ENCODE data around the gene C1orf105. TPM values are rescaled to one million over a fixed set of nuclear protein-coding genes. Genes with fewer than 3 reads are reported as not detected.

C1orf105 gene
- total and polyA plus RNA-seq, 2 of the 13 experiments (the other 11 are each of a cell fraction or from before 2014, with no cell fraction given), result 0.15 to 0.45 TPM

- Histone ChIP-seq H3K4me3 (replicated peaks in 1 of 3; ENCODE audit: insufficient read depth in 1 of 3, low read depth in 2 of 3, low read length in 3 of 3) (no peak overlapping the region), H2AFZ (ENCODE audit: low read length) (no peak overlapping the region), H3K4me2 (ENCODE audit: low read depth, low read length) (no peak overlapping the region), H3K36me3 (replicated peaks in 1 of 2; ENCODE audit: control insufficient read depth in 1 of 2, insufficient read depth in 2 of 2, low read length in 2 of 2) (no peaks in the 10 kb centered on the region), H4K20me1 (ENCODE audit: insufficient read depth, low read length) (no peaks in the 10 kb centered on the region), H3K27me3 (ENCODE audit: control insufficient read depth in 1 of 2, insufficient read depth in 2 of 2, low read length in 2 of 2) (no peaks in the 10 kb centered on the region), H3K27ac (ENCODE audit: extremely low read length, insufficient read depth, low read length) (no peak overlapping the region), H3K4me1 (ENCODE audit: insufficient read depth, low read length) (peaks cover 7% of the 10 kb centered on the region), H3K9me3 (ENCODE audit: low read length) (no peaks in the 10 kb centered on the region), H3K9ac (ENCODE audit: insufficient read depth, low read depth, low read length) (no peak overlapping the region), H3K79me2 (ENCODE audit: insufficient read depth, low read length) (no peaks in the 10 kb centered on the region)
- BruUV-seq (replicated peaks), result no TSS peak
- ChIA-PET POLR2A (no interaction called here), CTCF (ENCODE audit: low intra/inter-chr PET ratio, low total read pairs) (no interaction called here)
- 11% methylated on average over 2 of the region's 2 CpGs for WGBS (ENCODE audit: low lambda C conversion rate)
- FAIRE-seq (no peak), ATAC-seq (no peak), DNase-seq (ENCODE audit: low spot score) (no peak)
- in situ Hi-C loops (cut with HindIII; ENCODE audit: extremely low pct_ligation_motif_present, low pct_unique_long_range_greater_than_20kb), result no loop called here
- TF ChIP-seq ZNF761 (CRISPR knock-in tag; conservative IDR thresholded peaks at IDR 0.05), result no peak
- TF ChIP-seq, protein P1, sequence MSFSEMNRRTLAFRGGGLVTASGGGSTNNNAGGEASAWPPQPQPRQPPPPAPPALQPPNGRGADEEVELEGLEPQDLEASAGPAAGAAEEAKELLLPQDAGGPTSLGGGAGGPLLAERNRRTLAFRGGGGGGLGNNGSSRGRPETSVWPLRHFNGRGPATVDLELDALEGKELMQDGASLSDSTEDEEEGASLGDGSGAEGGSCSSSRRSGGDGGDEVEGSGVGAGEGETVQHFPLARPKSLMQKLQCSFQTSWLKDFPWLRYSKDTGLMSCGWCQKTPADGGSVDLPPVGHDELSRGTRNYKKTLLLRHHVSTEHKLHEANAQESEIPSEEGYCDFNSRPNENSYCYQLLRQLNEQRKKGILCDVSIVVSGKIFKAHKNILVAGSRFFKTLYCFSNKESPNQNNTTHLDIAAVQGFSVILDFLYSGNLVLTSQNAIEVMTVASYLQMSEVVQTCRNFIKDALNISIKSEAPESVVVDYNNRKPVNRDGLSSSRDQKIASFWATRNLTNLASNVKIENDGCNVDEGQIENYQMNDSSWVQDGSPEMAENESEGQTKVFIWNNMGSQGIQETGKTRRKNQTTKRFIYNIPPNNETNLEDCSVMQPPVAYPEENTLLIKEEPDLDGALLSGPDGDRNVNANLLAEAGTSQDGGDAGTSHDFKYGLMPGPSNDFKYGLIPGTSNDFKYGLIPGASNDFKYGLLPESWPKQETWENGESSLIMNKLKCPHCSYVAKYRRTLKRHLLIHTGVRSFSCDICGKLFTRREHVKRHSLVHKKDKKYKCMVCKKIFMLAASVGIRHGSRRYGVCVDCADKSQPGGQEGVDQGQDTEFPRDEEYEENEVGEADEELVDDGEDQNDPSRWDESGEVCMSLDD (CRISPR knock-in tag; IDR thresholded peaks at IDR 0.05; ENCODE audit: borderline replicate concordance), result no peak
- no peak for TF ChIP-seq ATF7-NPFF (CRISPR knock-in tag; IDR thresholded peaks at IDR 0.05; ENCODE audit: low read depth)
- no peak for TF ChIP-seq KMT2B (CRISPR knock-in tag; IDR thresholded peaks at IDR 0.05)
- no peak for TF ChIP-seq GTF3A (CRISPR knock-in tag; conservative IDR thresholded peaks at IDR 0.05)
- TF ChIP-seq SRSF1 (optimal IDR thresholded peaks at IDR 0.05; ENCODE audit: low read depth, low read length), result no peak
- TF ChIP-seq CCDC6 (CRISPR knock-in tag; IDR thresholded peaks at IDR 0.05), result no peak
- no peak for TF ChIP-seq THYN1 (CRISPR knock-in tag; IDR thresholded peaks at IDR 0.05; ENCODE audit: borderline replicate concordance, low read depth)
- TF ChIP-seq ZBTB14 (CRISPR knock-in tag; IDR thresholded peaks at IDR 0.05), result no peak
- TF ChIP-seq ZNF263 (CRISPR knock-in tag; IDR thresholded peaks at IDR 0.05), result no peak
- intact Hi-C loops (cut with micrococcal nuclease; ENCODE audit: unreplicated experiment), result no loop called here
Measured at GRCh38 chr1:172381946-172382345, 38.5 kb upstream of the C1orf105 start.

All from HepG2 (cell line).